IMR-90 (cell line): ENCODE results near the gene CALML4. TPM values are rescaled to one million over a fixed set of nuclear protein-coding genes. Genes with fewer than 3 reads are reported as not detected.

ENCODE experiments used
- ATAC-seq: fragments of 200-7000 bp; cut with Tn5 transposase; 2 replicates; pipeline ENCODE4 v1.9.1; 2020; ENCODE audit warnings: low read depth, mild to moderate bottlenecking, moderate library complexity
- BruUV-seq: library from RNA; stranded (reverse); fragments of 400-500 nt; replicated peaks from 2 replicates; lab custom pipeline; 2021; lab: Mats Ljungman, UMichigan
- CTCF ChIA-PET: fragments of 300-600 bp; formaldehyde crosslinking; extraction: SDS; loops from one replicate; lab custom pipeline; 2021; ENCODE audit warnings: antibody characterized with exemption; lab: Yijun Ruan, JAX
- POLR2A ChIA-PET: fragments of 300-600 bp; sonication (Branson Sonifier 250); formaldehyde crosslinking; loops from one replicate; lab custom pipeline; 2022; ENCODE audit warnings: antibody characterized with exemption; ENCODE audit not compliant: unreplicated experiment; lab: Charles Lee
- DNase-seq: peaks from one replicate; pipeline ENCODE4 v3.0.0; 2013
- H2AFZ ChIP-seq: replicated peaks from 2 replicates; pipeline ENCODE3; 2013; ENCODE audit warnings: low read length, mild to moderate bottlenecking; ENCODE audit not compliant: poor library complexity
- H2AK5ac ChIP-seq: 2 replicates; pipeline ENCODE4 v1.6.1; 2013; ENCODE audit warnings: low read depth, low read length, inconsistent platforms
- H2AK9ac ChIP-seq: replicated peaks from 2 replicates; pipeline ENCODE3; 2013; ENCODE audit warnings: mild to moderate bottlenecking, low read depth, low read length, moderate library complexity; ENCODE audit not compliant: poor library complexity
- H2BK120ac ChIP-seq: 2 replicates; pipeline ENCODE4 v1.6.1; 2013; ENCODE audit warnings: low read depth, low read length, inconsistent platforms
- H2BK15ac ChIP-seq: 3 replicates; pipeline ENCODE4 v1.6.1; 2013; ENCODE audit warnings: low read depth, low read length, inconsistent platforms
- H2BK20ac ChIP-seq: 2 replicates; pipeline ENCODE4 v1.6.1; 2013; ENCODE audit warnings: low read depth, mild to moderate bottlenecking, inconsistent platforms, low read length, moderate library complexity
- H2BK5ac ChIP-seq: 2 replicates; pipeline ENCODE4 v1.6.1; 2013; ENCODE audit warnings: mild to moderate bottlenecking, low read depth, low read length, inconsistent platforms; ENCODE audit not compliant: poor library complexity, severe bottlenecking
- H3K14ac ChIP-seq: replicated peaks from 2 replicates; pipeline ENCODE4 v1.6.1; 2013; ENCODE audit warnings: low read depth, low read length, inconsistent platforms
- H3K18ac ChIP-seq: 2 replicates; pipeline ENCODE4 v1.6.1; 2013; ENCODE audit warnings: low read depth, low read length, control low read depth
- H3K23ac ChIP-seq: 2 replicates; pipeline ENCODE4 v1.6.1; 2013; ENCODE audit warnings: low read depth, low read length, inconsistent platforms
- H3K27ac ChIP-seq: 2 replicates; pipeline ENCODE4 v1.5.1; 2013; ENCODE audit warnings: mild to moderate bottlenecking, control low read depth, low read length; ENCODE audit not compliant: insufficient read depth
- H3K27me3 ChIP-seq: 2 replicates; pipeline ENCODE4 v1.6.1; 2013; ENCODE audit warnings: low read length; ENCODE audit not compliant: control insufficient read depth, insufficient read depth
- H3K36me3 ChIP-seq: 2 replicates; pipeline ENCODE4 v1.6.1; 2013; ENCODE audit warnings: low read length, mixed read lengths; ENCODE audit not compliant: control insufficient read depth, insufficient read depth
- H3K4ac ChIP-seq: 2 replicates; pipeline ENCODE4 v1.6.1; 2013; ENCODE audit warnings: low read depth, low read length, inconsistent platforms
- H3K4me1 ChIP-seq: 2 replicates; pipeline ENCODE4 v1.6.1; 2013; ENCODE audit warnings: low read length, mixed read lengths; ENCODE audit not compliant: control insufficient read depth, insufficient read depth
- H3K4me2 ChIP-seq: 2 replicates; pipeline ENCODE4 v1.6.1; 2013; ENCODE audit warnings: low read depth, mild to moderate bottlenecking, control low read depth, low read length, moderate library complexity
- H3K4me3 ChIP-seq: 2 replicates; pipeline ENCODE4 v1.5.1; 2013; ENCODE audit warnings: low read depth, mild to moderate bottlenecking, control low read depth, low read length, moderate library complexity; ENCODE audit not compliant: insufficient read depth
- H3K56ac ChIP-seq: 2 replicates; pipeline ENCODE4 v1.6.1; 2013; ENCODE audit warnings: low read length, inconsistent platforms; ENCODE audit not compliant: insufficient read depth; ENCODE audit errors: extremely low read depth
- H3K79me1 ChIP-seq, 2 experiments: 2 replicates each; pipeline ENCODE4 v1.6.1; 2013; ENCODE audit warnings: low read length in 2 of 2, inconsistent platforms in 1 of 2, low read depth in 1 of 2
- H3K9ac ChIP-seq: 2 replicates; pipeline ENCODE4 v1.6.1; 2013; ENCODE audit warnings: low read depth, low read length, control low read depth
- H3K9me1 ChIP-seq: 2 replicates; pipeline ENCODE4 v1.6.1; 2013; ENCODE audit warnings: low read length, inconsistent platforms; ENCODE audit not compliant: insufficient read depth
- H3K9me3 ChIP-seq: 2 replicates; pipeline ENCODE4 v1.6.1; 2013; ENCODE audit warnings: low read length; ENCODE audit not compliant: control insufficient read depth, insufficient read depth
- H4K20me1 ChIP-seq: 2 replicates; pipeline ENCODE4 v1.6.1; 2013; ENCODE audit warnings: low read length, inconsistent platforms; ENCODE audit not compliant: insufficient read depth
- H4K5ac ChIP-seq: 2 replicates; pipeline ENCODE4 v1.6.1; 2013; ENCODE audit warnings: mild to moderate bottlenecking, low read depth, low read length, control low read depth
- H4K8ac ChIP-seq, 2 experiments: 2 replicates each; pipeline ENCODE4 v1.6.1; 2013; ENCODE audit warnings: low read depth in 2 of 2, low read length in 2 of 2, control low read depth in 1 of 2, inconsistent platforms in 1 of 2
- H4K91ac ChIP-seq: 2 replicates; pipeline ENCODE4 v1.6.1; 2013; ENCODE audit warnings: low read depth, low read length, inconsistent platforms; ENCODE audit not compliant: insufficient read depth
- MAZ ChIP-seq: IDR thresholded peaks from 2 replicates; pipeline ENCODE4 v1.6.1; 2012; ENCODE audit warnings: low read depth, mild to moderate bottlenecking, low read length, improper control_type of control experiment, moderate library complexity, borderline replicate concordance
- RAD21 ChIP-seq: IDR thresholded peaks from 2 replicates; pipeline ENCODE4 v1.6.1; 2012; ENCODE audit warnings: low read length, improper control_type of control experiment
- RFX5 ChIP-seq: IDR thresholded peaks from 2 replicates; pipeline ENCODE4 v1.8.0; 2012; ENCODE audit warnings: low read depth, mild to moderate bottlenecking, low read length, moderate library complexity
- SMC3 ChIP-seq: fragments of 150-350 bp; IDR thresholded peaks from 2 replicates; pipeline ENCODE4 v1.6.1; 2016; ENCODE audit warnings: low read depth, mild to moderate bottlenecking, antibody characterized with exemption, low read length, moderate library complexity
- WGBS, 2 experiments: methylation state at CpG; one replicate each; pipeline versions ENCODE4 v1.1.5 to v1.1.7; 2013; ENCODE audit warnings: missing lambda C conversion rate in 2 of 2; ENCODE audit not compliant: insufficient read length in 1 of 2; ENCODE audit errors: extremely low coverage in 2 of 2; 5-methylcytosine and 5-hydroxymethylcytosine counted together
- dilution Hi-C: fragments of 300-500 bp; cut with HindIII; formaldehyde crosslinking; loops from one replicate; pipeline ENCODE4 v1.14.3; 2018; ENCODE audit warnings: low sequenced_read_pairs; ENCODE audit not compliant: unreplicated experiment
- in situ Hi-C: fragments of 300-500 bp; cut with MboI; formaldehyde crosslinking; loops from 3 replicates; pipeline ENCODE4 v1.14.3; 2019; ENCODE audit warnings: low sequenced_read_pairs, inconsistent platforms, mixed read lengths
- intact Hi-C: fragments of 100-400 bp; cut with micrococcal nuclease; formaldehyde crosslinking; loops from 2 replicates; pipeline ENCODE4 v1.10.0; 2022
- polyA plus RNA-seq, 3 experiments: library from polyadenylated mRNA; depleted of rRNA; stranded (reverse); fragments of >200 nt; gene quantifications; 2 replicates each; pipeline ENCODE4 v1.2.3, GENCODE V29; 2012; ENCODE audit warnings: low replicate concordance in 1 of 3
- total RNA-seq: library from RNA; depleted of rRNA; stranded (reverse); fragments of >200 nt; gene quantifications from 2 replicates; pipeline ENCODE4 v1.2.3, GENCODE V29; 2012
- TF ChIP-seq, protein P1 (sequence below): conservative IDR thresholded peaks from 2 replicates; pipeline ENCODE4 v1.5.1; 2012; ENCODE audit warnings: mild to moderate bottlenecking, low read depth, low read length, improper control_type of control experiment

The CALML4 gene
- total and polyA plus RNA-seq, 2 of the 4 experiments (the other 2 are of a cell fraction), result 0.36 to 1.3 TPM

DNA sequence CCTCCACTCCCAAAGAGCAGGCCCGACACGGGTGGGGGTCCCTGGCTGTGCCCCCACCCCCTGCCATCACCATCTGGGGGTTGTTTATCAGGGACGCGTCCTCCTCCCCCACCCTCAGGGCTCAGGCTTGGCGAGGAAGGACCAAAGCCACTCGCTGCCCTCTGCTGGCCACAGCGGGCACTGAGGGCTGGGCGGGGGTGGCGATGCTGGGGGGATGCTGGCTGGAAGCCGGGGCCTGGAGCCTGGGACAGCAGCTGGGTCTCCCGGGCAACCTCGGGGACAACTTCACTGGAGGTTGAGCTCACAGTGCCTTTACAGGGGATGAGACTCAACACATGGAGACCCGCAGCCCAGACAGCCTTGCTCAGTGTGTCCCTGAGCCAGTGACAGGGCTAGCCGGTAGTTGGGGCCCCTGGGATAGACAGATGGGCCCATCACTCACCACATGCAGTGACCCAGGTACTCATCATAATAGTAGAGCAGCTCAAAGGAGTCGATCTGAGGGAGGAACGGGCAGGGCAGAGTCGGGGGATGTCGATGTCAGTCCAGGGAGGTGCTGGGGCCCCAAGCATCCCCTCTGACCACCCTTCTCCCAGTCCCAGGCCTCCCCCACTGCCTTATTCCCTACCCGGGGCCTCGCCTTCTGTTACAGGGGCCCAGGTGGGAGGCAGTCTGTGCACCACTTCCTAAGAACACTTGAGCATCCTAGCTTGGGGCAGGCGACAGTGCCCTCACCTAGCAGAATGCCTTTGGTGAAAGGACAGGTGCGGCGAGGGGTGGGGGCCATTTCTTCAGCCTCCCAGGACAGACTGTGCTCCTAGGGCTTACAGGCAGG, 5.9 kb upstream of the CALML4 start:
- Histone ChIP-seq H3K18ac (peak overlapping the region; percentile 37; the same call in 1 of the 2 replicates), H4K20me1 (peaks cover 15% of the 10 kb centered on the region; the same call in 1 of the 2 replicates), H3K4me3 (no peak overlapping the region), H3K14ac (no peak overlapping the region), H4K8ac (peak overlapping the region in 1 of 2 experiments; percentile 6; a peak in 1 of 4 replicates), H3K4ac (peak overlapping the region; percentile 28; the same call in 1 of the 2 replicates), H2AFZ (peak overlapping the region; percentile 84), H2AK5ac (no peak overlapping the region), H3K27me3 (no peaks in the 10 kb centered on the region), H3K9me3 (no peaks in the 10 kb centered on the region), H3K23ac (no peak overlapping the region), H2AK9ac (peak overlapping the region; percentile 31), H3K27ac (peak overlapping the region; percentile 4; the same call in 1 of the 2 replicates), H3K9ac (peak overlapping the region; percentile 28; the same call in 1 of the 2 replicates), H3K4me2 (peak overlapping the region; percentile 80), H4K91ac (no peak overlapping the region), H3K9me1 (no peaks in the 10 kb centered on the region; the same call in 1 of the 2 replicates), H3K56ac (no peak overlapping the region), H2BK120ac (no peak overlapping the region), H3K36me3 (0 out of 2 replicates have a peak, but pooled peaks cover 2% of the 10 kb centered on the region), H2BK5ac (peak overlapping the region; percentile 31), H2BK20ac (no peak overlapping the region), H3K4me1 (peaks cover 3% of the 10 kb centered on the region; the same call in 1 of the 2 replicates), H3K79me1 (peaks cover 7 to 44% of the 10 kb centered on the region in 2 experiments; a peak in 3 of 4 replicates), H4K5ac (peak overlapping the region; percentile 83; the same call in 1 of the 2 replicates), H2BK15ac (no peak overlapping the region)
- in situ Hi-C loops, result no loop called here
- ATAC-seq (peak; percentile 98), DNase-seq (peak; percentile 42)
- dilution Hi-C loops, result no loop called here
- no TSS peak for BruUV-seq
- ChIA-PET POLR2A (no interaction called here), CTCF (interaction anchor here (0.6 to 1.1 kb wide), 2 partner anchors 16 to 676 kb away, joined by 3 to 4 read pairs; no protein-coding TSS in a partner anchor)
- 40% methylated on average over 5 of the region's 23 CpGs; no CpG with 5 or more reads in 1 of the 2 experiments for WGBS, 2 experiments
- intact Hi-C loops, result loop anchor here (2.0 kb wide), 2 partner anchors 348 to 370 kb away; partner anchors contain the start of gene RNU6-1
- TF ChIP-seq RFX5, result no peak
- TF ChIP-seq, protein P1, sequence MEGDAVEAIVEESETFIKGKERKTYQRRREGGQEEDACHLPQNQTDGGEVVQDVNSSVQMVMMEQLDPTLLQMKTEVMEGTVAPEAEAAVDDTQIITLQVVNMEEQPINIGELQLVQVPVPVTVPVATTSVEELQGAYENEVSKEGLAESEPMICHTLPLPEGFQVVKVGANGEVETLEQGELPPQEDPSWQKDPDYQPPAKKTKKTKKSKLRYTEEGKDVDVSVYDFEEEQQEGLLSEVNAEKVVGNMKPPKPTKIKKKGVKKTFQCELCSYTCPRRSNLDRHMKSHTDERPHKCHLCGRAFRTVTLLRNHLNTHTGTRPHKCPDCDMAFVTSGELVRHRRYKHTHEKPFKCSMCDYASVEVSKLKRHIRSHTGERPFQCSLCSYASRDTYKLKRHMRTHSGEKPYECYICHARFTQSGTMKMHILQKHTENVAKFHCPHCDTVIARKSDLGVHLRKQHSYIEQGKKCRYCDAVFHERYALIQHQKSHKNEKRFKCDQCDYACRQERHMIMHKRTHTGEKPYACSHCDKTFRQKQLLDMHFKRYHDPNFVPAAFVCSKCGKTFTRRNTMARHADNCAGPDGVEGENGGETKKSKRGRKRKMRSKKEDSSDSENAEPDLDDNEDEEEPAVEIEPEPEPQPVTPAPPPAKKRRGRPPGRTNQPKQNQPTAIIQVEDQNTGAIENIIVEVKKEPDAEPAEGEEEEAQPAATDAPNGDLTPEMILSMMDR, result peak; percentile 89
- TF ChIP-seq MAZ, result peak; percentile 82; the same call in 1 of the 2 replicates
- TF ChIP-seq RAD21, result peak; percentile 75
- TF ChIP-seq SMC3, result peak; percentile 73
